Liver (tissue), 3 donors: ENCODE measurements around the gene PPP6R1.

Experiments used
- EGR1 ChIP-seq, 2 donors: IDR thresholded peaks; 2 replicates each; pipeline ENCODE4 v1.6.1; 2016 to 2018; ENCODE audit warnings: antibody characterized with exemption in 2 of 2, low read depth in 2 of 2
- HNF4A ChIP-seq, 2 donors: conservative IDR thresholded peaks; 2 replicates each; pipeline ENCODE4 v1.6.1; 2016; ENCODE audit warnings: antibody characterized with exemption in 2 of 2, mild to moderate bottlenecking in 2 of 2
- HNF4G ChIP-seq: IDR thresholded peaks from 2 replicates; pipeline ENCODE4 v1.6.1; 2016; ENCODE audit warnings: antibody characterized with exemption
- JUND ChIP-seq, 2 donors: IDR thresholded peaks; 2 replicates each; pipeline ENCODE4 v1.6.1; 2016; ENCODE audit warnings: antibody characterized with exemption in 2 of 2
- RAD21 ChIP-seq, 2 donors: IDR thresholded peaks; 2 replicates each; pipeline ENCODE4 v1.6.1; 2016; ENCODE audit warnings: antibody characterized with exemption in 2 of 2, mild to moderate bottlenecking in 2 of 2
- SP1 ChIP-seq: IDR thresholded peaks from 2 replicates; pipeline ENCODE4 v1.6.1; 2018; ENCODE audit warnings: antibody characterized with exemption, mild to moderate bottlenecking
- TAF1 ChIP-seq: conservative IDR thresholded peaks from 2 replicates; pipeline ENCODE4 v1.6.1; 2016; ENCODE audit warnings: antibody characterized with exemption, mild to moderate bottlenecking
- YY1 ChIP-seq: IDR thresholded peaks from 2 replicates; pipeline ENCODE4 v1.6.1; 2016; ENCODE audit warnings: antibody characterized with exemption, mild to moderate bottlenecking
- ZBTB33 ChIP-seq: IDR thresholded peaks from 2 replicates; pipeline ENCODE4 v1.6.1; 2016; ENCODE audit warnings: antibody characterized with exemption
- TF ChIP-seq, protein P1 (sequence below): fragments of 150-350 bp; IDR thresholded peaks from 2 replicates; pipeline ENCODE4 v1.5.1; 2017; ENCODE audit warnings: improper control_type of control experiment, low read depth, low read length; ENCODE audit not compliant: missing input control
- TF ChIP-seq, protein P2 (sequence below): IDR thresholded peaks from 2 replicates; pipeline ENCODE4 v1.6.1; 2016; ENCODE audit warnings: antibody characterized with exemption
- donor health status: healthy.
- donor health status: healthy.

- TF ChIP-seq HNF4G = no peak
- TF ChIP-seq, protein P1, sequence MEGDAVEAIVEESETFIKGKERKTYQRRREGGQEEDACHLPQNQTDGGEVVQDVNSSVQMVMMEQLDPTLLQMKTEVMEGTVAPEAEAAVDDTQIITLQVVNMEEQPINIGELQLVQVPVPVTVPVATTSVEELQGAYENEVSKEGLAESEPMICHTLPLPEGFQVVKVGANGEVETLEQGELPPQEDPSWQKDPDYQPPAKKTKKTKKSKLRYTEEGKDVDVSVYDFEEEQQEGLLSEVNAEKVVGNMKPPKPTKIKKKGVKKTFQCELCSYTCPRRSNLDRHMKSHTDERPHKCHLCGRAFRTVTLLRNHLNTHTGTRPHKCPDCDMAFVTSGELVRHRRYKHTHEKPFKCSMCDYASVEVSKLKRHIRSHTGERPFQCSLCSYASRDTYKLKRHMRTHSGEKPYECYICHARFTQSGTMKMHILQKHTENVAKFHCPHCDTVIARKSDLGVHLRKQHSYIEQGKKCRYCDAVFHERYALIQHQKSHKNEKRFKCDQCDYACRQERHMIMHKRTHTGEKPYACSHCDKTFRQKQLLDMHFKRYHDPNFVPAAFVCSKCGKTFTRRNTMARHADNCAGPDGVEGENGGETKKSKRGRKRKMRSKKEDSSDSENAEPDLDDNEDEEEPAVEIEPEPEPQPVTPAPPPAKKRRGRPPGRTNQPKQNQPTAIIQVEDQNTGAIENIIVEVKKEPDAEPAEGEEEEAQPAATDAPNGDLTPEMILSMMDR = no peak
- TF ChIP-seq RAD21 (IDR thresholded peaks at IDR 0.05) = no peak
- TF ChIP-seq HNF4A (conservative IDR thresholded peaks at IDR 0.05) = no peak
- TF ChIP-seq JUND (IDR thresholded peaks at IDR 0.05) = no peak
- TF ChIP-seq, protein P2, sequence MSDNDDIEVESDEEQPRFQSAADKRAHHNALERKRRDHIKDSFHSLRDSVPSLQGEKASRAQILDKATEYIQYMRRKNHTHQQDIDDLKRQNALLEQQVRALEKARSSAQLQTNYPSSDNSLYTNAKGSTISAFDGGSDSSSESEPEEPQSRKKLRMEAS = no peak
- TF ChIP-seq ZBTB33 = no peak
- no peak for TF ChIP-seq TAF1
- no peak for TF ChIP-seq SP1
- no peak for TF ChIP-seq EGR1 (IDR thresholded peaks at IDR 0.05; ENCODE audit: low read depth in 2 of 2)
- TF ChIP-seq YY1 = no peak
Measured at GRCh38 chr19:55232286-55232602, 26.6 kb downstream of the PPP6R1 start.
